BE2C (cell line): ENCODE measurements around the gene SERPINB13.

Experiments
- DNase-seq: peaks from one replicate; pipeline ENCODE4 v3.0.0-alpha.2; 2020
- H3K27me3 ChIP-seq: fragments of 250-450 bp; sonication (Bioruptor Pico); 2 replicates; pipeline ENCODE4 v1.5.1; 2020; ENCODE audit warnings: mild to moderate bottlenecking
- H3K36me3 ChIP-seq: fragments of 250-450 bp; sonication (Bioruptor Pico); 2 replicates; pipeline ENCODE4 v1.5.1; 2020; ENCODE audit warnings: mild to moderate bottlenecking
- H3K4me1 ChIP-seq: fragments of 250-450 bp; sonication (Bioruptor Pico); 2 replicates; pipeline ENCODE4 v1.5.1; 2020
- H3K4me3 ChIP-seq: 2 replicates; pipeline ENCODE4 v1.5.1; 2011; ENCODE audit warnings: low read depth, low read length
- H3K9me3 ChIP-seq: fragments of 250-450 bp; sonication (Bioruptor Pico); 2 replicates; pipeline ENCODE4 v1.5.1; 2020
- CTCF ChIP-seq: IDR thresholded peaks from 2 replicates; pipeline ENCODE4 v1.5.1; 2012; ENCODE audit warnings: mild to moderate bottlenecking, low read depth, low read length

The SERPINB13 gene

GRCh38 chr18:63579616-63580015, 7.5 kb upstream of the SERPINB13 start:
- H3K36me3 ChIP-seq = no peaks in the 10 kb centered on the region
- TF ChIP-seq CTCF = no peak
- H3K4me3 ChIP-seq = no peak overlapping the region
- H3K9me3 ChIP-seq = no peaks in the 10 kb centered on the region
- DNase-seq = no peak
- H3K27me3 ChIP-seq = no peaks in the 10 kb centered on the region
- no peaks in the 10 kb centered on the region for H3K4me1 ChIP-seq

GRCh38 chr18:63585988-63586387, 1.2 kb upstream of the SERPINB13 start:
- no peak for TF ChIP-seq CTCF
- Histone ChIP-seq H3K9me3 (no peaks in the 10 kb centered on the region), H3K4me1 (no peaks in the 10 kb centered on the region), H3K4me3 (no peak overlapping the region), H3K27me3 (no peaks in the 10 kb centered on the region), H3K36me3 (no peaks in the 10 kb centered on the region)
- no peak for DNase-seq

GRCh38 chr18:63586431-63586830, 712 bp upstream of the SERPINB13 start:
- H3K36me3 ChIP-seq = no peaks in the 10 kb centered on the region
- H3K9me3 ChIP-seq = no peaks in the 10 kb centered on the region
- no peaks in the 10 kb centered on the region for H3K4me1 ChIP-seq
- H3K4me3 ChIP-seq = no peak overlapping the region
- TF ChIP-seq CTCF = no peak
- no peak for DNase-seq
- no peaks in the 10 kb centered on the region for H3K27me3 ChIP-seq

- no peak for TF ChIP-seq CTCF
- H3K4me1 ChIP-seq = no peaks in the 10 kb centered on the region
- H3K4me3 ChIP-seq = no peak overlapping the region
- H3K9me3 ChIP-seq = no peaks in the 10 kb centered on the region
- no peak for DNase-seq
- H3K27me3 ChIP-seq = no peaks in the 10 kb centered on the region
- H3K36me3 ChIP-seq = no peaks in the 10 kb centered on the region
These were observed 1.8 kb downstream of the SERPINB13 start for GRCh38 chr18:63588909-63589308.

GRCh38 chr18:63590373-63590772, 3.2 kb downstream of the SERPINB13 start:
- DNase-seq = no peak
- no peaks in the 10 kb centered on the region for H3K27me3 ChIP-seq
- H3K9me3 ChIP-seq = no peaks in the 10 kb centered on the region
- no peaks in the 10 kb centered on the region for H3K36me3 ChIP-seq
- no peak overlapping the region for H3K4me3 ChIP-seq
- TF ChIP-seq CTCF = no peak
- no peaks in the 10 kb centered on the region for H3K4me1 ChIP-seq

GRCh38 chr18:63590966-63591695, 4.0 kb downstream of the SERPINB13 start:
- no peak for TF ChIP-seq CTCF
- no peaks in the 10 kb centered on the region for H3K27me3 ChIP-seq
- no peaks in the 10 kb centered on the region for H3K36me3 ChIP-seq
- H3K4me1 ChIP-seq = no peaks in the 10 kb centered on the region
- DNase-seq = no peak
- no peak overlapping the region for H3K4me3 ChIP-seq
- no peaks in the 10 kb centered on the region for H3K9me3 ChIP-seq
